NCI-H128 (cell line): ENCODE measurements around the gene ADGRL3.

ENCODE experiments used
- DNase-seq: peaks from one replicate; lab custom pipeline; 2025; ENCODE audit not compliant: unreplicated experiment; lab: John Stamatoyannopoulos, UW

Gene ADGRL3

DNA sequence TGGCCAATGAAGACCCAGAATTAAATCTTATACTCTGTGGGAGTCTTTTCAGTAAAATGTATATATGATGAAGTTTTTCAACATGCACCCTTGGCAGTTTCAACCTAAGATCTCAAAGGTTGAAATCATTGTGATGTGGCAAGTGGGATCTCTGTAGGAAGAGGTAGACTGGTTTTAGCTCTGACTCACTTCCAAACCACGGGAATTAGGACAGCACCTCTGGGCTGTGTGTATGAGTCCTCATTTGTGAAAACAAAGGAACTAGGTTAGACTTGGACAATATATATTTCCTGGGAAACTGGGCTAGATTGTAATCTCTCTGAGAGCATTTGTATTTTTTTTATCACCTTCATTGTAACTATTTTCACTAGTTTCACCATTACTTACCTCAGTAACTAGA, 333.0 kb downstream of the ADGRL3 start:
- no peak for DNase-seq

DNA sequence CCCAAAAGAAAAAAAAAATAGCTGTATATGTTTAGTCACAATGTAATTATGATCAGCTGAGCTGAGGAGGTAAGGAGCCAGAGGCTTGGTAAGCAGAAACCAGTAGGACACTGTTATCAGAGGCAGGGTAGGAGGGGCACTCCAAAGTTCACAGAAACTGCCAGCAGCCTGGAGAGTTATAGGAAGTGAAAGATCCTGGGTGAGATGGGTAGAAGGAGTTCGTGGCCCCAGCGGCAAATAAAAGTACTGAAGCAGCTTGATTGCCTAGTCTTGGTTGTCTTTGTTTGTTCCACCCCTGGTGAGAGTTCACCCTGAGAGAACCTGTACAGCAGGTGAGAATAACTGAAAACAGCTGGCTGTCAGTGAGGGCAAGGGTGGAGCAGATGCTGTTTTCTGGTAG, 340.8 kb downstream of the ADGRL3 start:
- DNase-seq: no peak

DNA sequence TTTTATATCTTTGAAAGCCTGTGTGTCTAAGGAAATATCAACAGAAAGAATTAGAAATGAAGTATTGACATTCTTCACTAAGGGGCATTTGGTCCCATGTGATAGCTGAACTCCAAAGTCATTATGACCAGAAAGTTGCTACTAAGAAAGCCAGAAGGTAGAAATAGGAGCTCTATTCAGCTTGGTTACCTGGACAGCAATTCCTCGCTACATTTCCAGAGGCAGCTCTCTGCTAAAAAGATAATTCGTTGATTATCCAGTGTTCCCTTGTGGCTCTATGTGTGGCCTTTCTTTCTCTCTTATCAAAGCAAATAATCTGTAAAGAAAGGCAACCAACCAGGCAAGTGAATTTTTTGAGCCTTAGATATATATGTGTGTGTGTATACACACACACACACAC, 341.3 kb downstream of the ADGRL3 start:
- no peak for DNase-seq

DNA sequence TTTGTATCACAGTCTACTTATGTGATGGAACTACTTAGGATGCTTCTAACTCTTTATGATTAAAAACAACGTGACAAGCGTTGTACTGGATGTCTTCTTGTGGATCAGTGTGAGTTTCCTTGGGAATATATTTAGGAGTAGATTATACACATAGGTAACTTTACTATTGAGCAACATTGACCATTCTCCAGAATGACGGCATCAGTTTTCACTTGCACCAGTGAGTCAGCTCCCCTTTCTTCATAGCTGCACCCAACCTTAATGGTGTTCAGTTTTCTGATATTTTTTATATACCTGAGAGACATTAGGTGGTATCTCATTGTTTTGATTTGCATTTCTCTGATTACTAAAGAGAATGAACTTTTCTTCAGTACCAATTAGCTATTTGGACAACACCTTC, 343.9 kb downstream of the ADGRL3 start:
- DNase-seq: no peak

DNA sequence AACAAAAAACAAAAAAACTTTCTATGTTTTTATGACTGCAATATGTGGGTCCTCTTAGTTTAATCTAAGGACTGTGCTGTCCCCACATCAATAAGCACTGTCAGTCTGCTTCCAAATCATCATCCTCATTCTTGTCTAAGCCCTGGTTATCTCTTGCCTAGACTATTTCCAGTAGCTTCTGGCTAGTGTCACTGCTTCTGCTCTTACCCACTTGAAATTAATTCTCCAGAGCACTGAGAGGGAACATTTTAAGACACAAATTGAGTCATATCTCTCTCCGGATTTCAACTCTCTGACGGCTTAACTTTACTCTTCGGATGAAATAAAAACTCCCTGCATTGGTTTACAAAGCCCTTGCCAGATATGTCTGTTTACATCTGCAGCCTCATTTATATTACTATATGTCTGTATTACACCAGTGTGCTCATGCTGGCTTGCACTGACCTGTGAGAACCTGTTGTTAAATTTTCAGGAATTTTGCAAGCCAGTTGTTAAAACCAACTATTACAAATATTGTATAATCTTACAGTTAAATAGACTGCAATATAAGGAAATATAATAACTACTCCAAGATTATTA, 345.9 kb downstream of the ADGRL3 start:
- DNase-seq: no peak

DNA sequence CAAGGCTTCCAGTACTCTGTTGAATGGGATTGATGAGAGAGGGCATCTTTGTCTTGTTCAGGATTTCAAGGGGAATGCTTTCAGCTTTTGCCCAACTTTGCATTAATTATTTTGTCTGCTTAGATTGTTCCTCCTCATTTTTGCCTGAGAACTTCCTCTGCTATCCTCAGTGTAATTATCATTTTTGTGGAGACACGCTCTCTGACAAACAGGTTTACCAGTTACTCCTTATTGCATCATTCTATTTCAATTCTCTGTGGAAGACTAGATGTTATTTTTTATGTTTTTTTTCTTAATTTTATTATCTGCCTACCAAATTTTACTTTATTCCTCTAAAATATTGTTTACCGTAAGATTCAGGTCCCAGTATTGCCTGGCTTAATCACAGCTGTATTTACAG, 349.2 kb downstream of the ADGRL3 start:
- no peak for DNase-seq

DNA sequence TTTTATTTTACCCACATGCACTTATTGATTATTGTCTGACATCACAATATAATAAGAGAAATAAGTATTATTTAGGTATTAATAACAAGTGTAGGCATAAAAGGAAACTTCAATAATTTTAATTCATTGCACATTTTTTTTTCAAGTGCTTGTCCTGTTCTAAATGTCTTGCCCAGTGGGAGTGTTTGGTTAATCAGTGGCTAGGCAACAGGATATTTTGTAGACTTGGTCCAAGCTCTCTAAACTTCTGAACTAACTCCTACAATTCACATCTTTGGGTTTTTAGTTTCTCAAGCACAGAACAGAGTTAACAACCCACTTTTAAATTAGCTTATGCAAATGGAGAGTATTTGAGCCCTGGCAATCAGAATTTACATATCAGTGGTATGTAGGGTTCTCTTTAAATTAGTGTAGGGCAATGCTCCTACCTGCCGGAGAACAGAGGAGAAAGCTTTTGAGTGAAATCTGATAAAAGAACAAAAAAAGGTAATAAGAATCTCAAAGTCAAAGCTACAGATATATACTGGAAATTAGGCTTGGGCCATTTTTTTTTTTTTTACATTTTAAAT, 353.5 kb downstream of the ADGRL3 start:
- DNase-seq: no peak

DNA sequence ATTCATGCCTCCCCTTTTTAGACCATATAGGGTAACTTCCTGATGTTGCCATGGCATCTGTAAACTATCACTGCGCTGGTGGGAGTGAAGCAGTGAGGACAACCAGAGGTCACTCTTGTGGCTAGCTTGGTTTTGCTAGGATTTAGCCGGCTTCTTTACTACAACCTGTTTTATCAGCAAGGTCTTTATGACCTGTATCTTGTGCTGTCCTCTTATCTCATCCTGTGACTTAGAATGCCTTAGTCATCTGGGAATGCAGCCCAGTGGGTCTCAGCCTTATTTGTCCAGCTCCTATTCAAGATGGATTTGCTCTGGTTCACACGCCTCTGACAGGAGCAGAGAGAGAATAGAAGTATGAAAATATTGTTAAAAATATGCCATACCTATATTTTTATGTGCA, 355.7 kb downstream of the ADGRL3 start:
- DNase-seq: no peak

DNA sequence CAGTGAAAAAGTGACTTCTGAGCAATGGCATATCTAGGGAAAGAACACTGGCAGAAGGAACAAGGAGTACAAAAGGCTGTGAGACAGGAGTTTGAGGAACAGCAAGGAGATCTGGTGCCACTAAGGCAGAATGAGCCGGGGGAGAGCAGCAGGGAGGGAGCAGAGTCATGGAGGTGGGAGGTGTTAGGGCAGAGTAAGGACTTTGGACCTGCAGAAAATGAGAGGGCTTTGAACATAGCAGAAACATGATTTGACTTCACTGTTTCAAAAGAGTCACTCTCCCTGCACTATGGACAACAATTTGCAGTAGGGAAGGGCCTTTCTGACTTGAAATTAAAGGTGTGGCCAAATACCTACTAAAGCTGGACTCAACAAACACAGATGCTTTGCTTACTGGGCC, 356.2 kb downstream of the ADGRL3 start:
- DNase-seq: no peak

DNA sequence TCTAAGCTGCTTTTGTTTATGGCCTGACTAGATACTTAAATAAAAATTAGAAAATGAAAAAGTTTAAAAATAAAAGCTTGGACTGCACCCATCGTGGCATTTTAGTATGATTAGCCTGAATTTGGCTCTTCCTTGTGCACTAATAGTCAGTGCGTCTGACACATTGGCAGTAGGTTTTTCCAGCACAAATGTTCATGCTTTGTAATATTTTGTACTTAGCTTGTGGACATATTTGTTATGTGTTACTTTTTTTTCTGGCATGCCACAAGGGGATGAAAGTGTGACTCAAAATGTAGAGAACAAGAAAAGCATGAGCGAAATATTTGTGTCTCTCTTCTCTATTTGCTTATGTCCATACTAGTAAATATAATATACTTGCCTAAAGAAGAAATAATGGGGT, 359.3 kb downstream of the ADGRL3 start:
- no peak for DNase-seq

DNA sequence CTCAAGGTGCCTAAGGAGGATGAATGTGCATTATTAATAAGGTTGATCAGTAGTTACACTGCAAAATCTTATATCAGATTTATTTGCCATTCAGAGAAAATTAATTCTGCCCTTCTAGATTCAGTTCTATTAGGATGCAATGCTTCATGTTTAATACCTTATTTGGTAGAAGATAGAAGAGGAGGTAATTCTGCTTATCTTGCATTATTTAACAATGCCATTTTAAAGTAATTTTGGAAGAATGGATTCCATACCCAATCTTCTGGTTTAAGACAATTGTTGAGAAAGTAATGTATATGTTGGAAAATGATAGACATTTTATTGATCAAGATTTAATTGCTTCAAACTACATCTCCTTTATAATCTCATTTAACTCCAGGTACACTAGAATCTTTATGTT, 360.9 kb downstream of the ADGRL3 start:
- DNase-seq: no peak

DNA sequence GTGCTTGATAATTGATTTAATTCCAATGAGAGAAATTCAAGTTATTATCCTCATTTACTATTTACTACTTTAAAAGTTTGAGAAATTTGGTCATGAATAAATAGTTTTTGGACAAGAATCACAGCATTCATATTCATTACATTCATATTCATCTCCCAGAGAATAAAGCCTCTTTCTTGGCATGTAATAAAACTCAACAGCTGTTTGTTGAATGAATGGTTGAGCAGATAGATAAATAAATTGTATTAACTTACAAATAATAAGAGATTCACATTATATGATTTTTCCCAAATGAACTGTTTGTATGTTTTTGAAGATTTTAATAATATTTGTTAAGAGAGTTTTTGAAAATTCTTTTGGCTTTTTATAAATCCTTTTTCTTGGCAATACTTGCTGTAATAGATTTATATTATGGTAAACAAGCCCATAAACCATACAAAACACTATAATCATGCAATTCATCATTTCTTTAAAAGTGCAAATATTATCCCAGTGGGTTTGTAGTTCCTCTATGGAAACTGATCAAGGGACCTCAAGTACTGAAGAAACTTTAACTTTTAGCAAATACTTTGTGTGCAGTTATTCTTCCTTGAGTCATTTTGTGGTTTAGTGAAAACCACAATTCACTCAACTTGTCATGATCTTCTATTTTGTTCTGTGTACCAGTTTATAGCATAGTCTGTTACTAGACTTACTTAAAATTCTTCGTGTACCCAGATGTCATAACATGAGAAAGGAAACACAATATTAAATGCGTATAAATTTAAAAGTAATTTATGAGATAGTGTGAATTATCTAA, 371.8 kb downstream of the ADGRL3 start:
- no peak for DNase-seq

DNA sequence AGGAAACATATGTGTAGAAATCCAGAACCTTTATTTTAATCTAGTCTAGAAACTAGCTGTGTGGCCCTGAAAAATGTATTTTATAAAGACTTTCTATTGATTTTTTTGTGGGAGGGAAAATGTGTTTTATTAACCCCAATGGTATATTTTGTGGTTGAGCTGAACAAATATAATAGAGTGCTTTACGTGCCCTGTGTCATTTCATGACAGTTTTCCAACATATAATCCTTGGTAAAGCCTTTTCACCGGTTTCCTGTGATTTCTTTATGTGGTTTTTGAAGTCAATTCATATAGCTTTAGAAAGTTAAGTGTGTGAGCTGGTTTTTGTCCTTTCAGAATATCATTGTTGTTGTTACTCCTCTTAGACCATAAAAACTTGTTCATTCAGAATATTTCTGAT, 375.7 kb downstream of the ADGRL3 start:
- DNase-seq: no peak

DNA sequence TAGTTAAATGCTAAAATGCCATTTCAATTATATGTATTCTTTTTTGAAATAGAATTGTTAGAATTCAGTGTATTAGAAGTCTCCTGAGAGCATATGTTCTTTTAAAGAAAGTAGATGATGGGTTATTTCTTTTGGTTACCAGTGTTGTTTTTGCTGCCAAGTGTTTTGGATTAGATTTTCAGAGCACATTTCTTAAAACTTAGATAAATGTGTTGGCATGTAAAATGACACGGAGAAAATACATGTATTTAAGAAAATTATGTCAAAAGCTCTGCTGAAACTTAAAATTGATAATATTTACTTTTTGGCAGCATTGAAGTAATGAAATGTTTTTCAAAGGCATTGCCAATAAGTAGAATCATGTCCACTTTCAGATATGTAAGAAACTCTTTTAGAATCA, 379.7 kb downstream of the ADGRL3 start:
- DNase-seq: no peak

DNA sequence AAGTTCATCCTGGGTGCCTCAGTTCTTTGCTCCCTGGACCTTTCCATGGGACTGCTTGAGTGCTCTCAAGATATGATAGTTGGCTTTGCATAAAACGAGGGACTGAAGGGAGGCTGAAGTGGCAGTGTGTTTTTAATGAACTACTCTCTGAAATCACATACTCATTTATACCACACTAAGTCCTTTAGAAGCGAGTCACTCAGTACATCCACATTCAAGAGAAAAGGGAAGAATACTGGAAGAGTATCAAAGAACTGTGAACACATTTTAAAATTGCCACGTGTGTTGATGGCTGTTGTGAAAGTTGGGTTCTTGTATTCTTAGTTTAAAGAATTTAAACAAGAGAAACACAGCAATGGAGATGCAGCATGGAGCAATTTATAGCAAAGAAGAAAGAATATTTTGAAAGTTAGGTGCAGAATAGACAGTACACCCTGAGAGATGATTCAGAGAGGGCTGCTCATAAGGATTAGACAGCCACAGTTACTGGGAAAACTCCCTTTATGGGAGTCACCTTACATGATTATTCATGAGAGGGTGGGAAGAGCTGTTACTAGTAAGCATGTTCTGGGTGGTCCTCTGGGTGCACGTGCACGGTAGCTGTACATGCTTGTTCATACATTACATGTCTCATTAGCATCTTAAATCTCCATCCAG, 380.7 kb downstream of the ADGRL3 start:
- no peak for DNase-seq

DNA sequence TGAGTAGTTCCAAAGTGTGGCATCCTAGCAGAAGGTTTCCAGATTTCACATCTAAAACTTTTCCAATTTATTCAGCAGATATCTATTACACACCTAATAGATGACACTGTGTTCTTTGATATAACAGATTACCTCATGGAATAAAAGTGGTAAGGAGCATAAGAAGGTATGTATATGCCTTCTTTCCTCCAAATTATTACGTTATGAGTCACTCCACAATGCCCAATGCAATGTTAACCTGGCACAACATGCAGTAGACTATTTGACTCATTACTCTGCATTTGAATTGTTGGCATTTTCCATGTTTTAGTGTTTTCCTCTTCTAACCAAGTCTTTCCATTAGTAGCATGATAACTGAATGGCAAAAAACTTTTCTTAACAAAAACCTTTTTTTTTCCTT, 383.6 kb downstream of the ADGRL3 start:
- DNase-seq: no peak

DNA sequence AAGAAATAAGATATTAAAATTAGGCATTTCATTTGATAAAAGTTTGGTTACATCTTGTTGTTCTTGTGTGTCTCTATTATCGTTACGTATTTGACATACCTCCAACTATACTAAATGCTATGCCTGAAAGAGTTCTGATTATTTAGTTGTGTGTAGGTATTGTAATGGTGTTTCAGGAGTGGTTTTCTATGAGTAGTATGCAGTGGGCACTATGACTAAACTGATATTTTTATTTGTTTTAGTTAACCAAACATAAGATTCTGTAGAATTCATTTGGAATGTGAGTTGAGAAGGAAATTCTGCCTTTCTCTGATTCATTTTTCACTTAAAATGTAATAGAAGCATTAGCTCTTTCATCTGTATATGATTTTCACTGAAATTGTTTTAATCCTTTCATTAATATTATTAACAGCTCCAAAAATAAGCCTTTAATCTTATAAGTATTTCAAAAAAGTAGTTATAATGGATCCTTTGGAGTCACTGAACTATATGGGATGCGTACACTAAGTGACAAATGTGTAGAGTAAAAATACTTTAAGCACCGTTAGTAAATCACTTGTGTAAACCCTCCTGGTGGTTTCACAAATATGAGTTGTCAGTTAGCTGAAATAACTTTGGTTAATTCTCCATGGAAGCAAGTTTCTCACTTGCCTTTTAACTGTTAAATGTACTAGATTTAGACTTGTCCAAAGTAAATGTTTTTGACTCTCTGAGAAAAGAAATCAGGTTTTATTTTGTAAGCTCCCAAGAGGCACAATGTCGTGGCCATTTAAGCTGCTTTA, 388.7 kb downstream of the ADGRL3 start:
- DNase-seq: no peak

DNA sequence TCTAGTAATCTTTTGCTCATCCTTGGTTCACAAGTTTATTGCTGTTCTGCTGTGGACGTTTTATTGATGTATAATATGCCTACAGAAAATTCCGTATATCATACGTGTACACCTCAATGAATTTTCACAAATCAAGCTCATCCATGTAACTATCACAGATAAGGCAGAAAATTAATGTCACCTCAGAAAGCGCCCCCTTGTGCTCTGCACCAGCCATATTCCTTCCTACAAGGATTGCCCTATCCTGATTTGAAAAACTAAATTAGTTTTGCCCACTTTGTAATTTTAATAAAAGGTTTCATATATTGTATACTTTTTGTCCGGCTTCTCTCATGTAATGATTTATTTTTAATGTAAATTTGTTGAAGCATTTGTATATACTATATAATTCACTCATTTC, 390.8 kb downstream of the ADGRL3 start:
- DNase-seq: no peak

DNA sequence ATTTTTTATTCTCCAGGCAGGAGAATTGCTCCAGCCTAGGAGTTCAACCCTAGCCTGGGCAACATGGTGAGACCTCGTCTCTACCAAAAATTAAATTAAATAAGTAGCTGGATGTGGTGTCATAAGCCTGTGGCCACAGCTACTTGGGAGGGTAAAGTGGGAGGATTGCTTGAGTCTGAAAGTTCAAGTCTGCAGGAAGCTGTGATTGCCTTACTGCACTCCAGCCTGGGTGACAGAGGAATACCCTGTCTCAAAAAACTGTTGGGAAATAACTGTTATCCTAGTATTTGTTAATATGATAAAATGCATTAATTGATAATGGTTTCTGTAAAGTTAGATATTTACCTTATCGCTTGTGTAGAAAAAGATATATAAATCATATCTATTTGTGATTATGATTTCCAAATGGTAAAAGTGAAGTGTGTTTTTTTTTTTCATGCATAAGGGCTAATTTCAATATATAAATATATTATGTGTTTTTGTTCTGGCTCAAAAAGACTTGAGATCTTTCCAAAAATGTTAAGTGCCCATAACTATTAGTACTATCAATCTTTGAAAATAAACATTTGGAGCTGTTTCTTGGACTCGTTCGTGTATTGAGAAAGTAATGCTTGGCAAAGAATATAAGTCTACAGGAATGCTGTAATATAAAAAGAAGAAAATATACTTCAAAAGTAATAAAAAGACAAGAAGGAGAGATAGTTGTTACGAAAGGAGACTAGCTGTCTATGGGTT, 396.6 kb downstream of the ADGRL3 start:
- DNase-seq: no peak

DNA sequence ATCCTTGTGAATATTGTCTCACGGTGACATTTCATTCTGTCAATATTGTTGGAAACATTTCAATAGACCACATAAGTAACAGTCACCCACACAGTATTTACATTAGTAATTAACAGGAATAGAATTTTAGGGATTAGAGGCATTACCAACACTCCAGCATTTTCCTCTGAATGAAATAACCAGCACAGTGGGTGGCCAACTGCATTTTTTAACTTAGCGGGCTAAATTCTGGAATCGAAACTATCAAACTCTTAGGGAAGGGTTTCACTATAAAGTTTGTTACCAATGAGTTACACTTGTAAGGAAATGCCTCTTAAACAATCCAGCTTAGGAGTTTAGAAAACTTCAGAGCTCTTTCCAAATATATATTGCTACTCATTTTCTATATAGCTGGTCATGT, 403.0 kb downstream of the ADGRL3 start:
- no peak for DNase-seq

DNA sequence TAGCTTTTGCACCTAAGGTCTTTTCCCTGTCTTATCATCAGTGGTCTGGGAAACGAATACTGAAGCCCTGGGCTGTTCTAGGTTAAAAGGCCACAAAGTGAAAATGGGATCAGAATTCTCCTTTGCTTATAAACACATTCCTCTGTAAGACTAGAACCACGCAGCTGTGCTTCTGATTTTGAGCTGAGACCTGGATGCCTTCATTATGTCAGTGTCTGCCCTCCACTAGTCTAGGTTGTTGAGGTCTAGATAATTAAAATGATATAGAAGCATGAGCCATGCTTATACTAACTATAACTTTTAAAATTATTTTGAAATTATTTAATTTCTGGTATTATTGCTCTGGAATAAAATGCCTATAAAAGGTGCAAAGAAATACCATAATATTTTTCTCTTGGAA, 403.9 kb downstream of the ADGRL3 start:
- no peak for DNase-seq
